Body of pancreas (tissue), 4 donors: ENCODE results near the gene LCE1A.

Source experiments
- POLR2A ChIP-seq, 3 donors: fragments of 450-650 bp; IDR thresholded peaks; one replicate each; pipeline ENCODE4 v1.6.1; 2016; ENCODE audit warnings: antibody characterized with exemption in 3 of 3, mild to moderate bottlenecking in 2 of 3
- TF ChIP-seq, protein P1 (sequence below), 7 experiments: fragments of 450-650 bp in 4 of 7; fragments of 200-600 bp in 3 of 7; sonication (generic) in 3 of 7; IDR thresholded peaks; one replicate each; pipeline ENCODE4 v1.5.1; 2016 to 2019; ENCODE audit warnings: antibody characterized with exemption in 7 of 7

DNA sequence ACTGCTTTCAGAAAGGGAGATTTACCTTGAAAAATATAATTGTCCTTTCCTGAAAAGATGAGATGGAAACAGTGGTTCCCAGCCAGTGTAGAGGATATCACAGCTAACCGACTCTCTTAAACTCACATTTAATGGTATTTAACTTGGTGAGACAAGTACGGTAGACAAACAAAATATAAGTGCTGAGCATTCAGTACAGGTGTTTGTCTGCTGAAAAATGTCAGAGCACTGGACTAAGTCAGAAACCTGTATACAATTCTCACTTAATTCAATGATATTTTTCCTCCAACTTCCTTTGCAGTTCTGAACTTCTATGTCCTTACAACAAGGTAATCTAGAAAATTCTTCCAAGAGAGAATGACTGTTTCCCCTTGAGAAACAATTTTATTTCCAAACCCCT is 15.6 kb upstream of the LCE1A start, which contains the start of gene LCE1B:
- TF ChIP-seq, protein P1, sequence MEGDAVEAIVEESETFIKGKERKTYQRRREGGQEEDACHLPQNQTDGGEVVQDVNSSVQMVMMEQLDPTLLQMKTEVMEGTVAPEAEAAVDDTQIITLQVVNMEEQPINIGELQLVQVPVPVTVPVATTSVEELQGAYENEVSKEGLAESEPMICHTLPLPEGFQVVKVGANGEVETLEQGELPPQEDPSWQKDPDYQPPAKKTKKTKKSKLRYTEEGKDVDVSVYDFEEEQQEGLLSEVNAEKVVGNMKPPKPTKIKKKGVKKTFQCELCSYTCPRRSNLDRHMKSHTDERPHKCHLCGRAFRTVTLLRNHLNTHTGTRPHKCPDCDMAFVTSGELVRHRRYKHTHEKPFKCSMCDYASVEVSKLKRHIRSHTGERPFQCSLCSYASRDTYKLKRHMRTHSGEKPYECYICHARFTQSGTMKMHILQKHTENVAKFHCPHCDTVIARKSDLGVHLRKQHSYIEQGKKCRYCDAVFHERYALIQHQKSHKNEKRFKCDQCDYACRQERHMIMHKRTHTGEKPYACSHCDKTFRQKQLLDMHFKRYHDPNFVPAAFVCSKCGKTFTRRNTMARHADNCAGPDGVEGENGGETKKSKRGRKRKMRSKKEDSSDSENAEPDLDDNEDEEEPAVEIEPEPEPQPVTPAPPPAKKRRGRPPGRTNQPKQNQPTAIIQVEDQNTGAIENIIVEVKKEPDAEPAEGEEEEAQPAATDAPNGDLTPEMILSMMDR (IDR thresholded peaks at IDR 0.05) = no peak
- TF ChIP-seq POLR2A (IDR thresholded peaks at IDR 0.05) = no peak
